HepG2 (cell line): Measurements from ENCODE around the gene CNIH3.

ENCODE experiments used
- FOXM1 ChIP-seq: sonication (generic); formaldehyde crosslinking; IDR thresholded peaks from 2 replicates; pipeline ENCODE4 v1.5.0; 2020; ENCODE audit warnings: missing genetic modification reagents
- ZNF512 ChIP-seq: sonication (generic); formaldehyde crosslinking; IDR thresholded peaks from 2 replicates; pipeline ENCODE4 v1.4.0; 2020; ENCODE audit warnings: mild to moderate bottlenecking, missing genetic modification reagents
- ZNF776 ChIP-seq: sonication (generic); formaldehyde crosslinking; IDR thresholded peaks from 2 replicates; pipeline ENCODE4 v1.4.0; 2020; ENCODE audit warnings: mild to moderate bottlenecking, missing genetic modification reagents
- TF ChIP-seq, protein P1 (sequence below): sonication (generic); formaldehyde crosslinking; IDR thresholded peaks from 2 replicates; pipeline ENCODE4 v1.4.0; 2020; ENCODE audit warnings: low read depth, mild to moderate bottlenecking, missing genetic modification reagents

GRCh38 chr1:224690576-224690975 lies 74.5 kb downstream of the CNIH3 start:
- TF ChIP-seq ZNF776 (no peak), FOXM1 (CRISPR knock-in tag) (no peak), ZNF512 (CRISPR knock-in tag) (no peak)
- TF ChIP-seq, protein P1, sequence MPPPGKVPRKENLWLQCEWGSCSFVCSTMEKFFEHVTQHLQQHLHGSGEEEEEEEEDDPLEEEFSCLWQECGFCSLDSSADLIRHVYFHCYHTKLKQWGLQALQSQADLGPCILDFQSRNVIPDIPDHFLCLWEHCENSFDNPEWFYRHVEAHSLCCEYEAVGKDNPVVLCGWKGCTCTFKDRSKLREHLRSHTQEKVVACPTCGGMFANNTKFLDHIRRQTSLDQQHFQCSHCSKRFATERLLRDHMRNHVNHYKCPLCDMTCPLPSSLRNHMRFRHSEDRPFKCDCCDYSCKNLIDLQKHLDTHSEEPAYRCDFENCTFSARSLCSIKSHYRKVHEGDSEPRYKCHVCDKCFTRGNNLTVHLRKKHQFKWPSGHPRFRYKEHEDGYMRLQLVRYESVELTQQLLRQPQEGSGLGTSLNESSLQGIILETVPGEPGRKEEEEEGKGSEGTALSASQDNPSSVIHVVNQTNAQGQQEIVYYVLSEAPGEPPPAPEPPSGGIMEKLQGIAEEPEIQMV, result no peak
